T-helper 2 cell treated with Interferon-gamma antibody and Interleukin-4, amounts not matched to agents 100 ng/mL and 5 ng/mL, for 36 hours (primary cell): ENCODE data around the gene CGGBP1. TPM values are rescaled to one million over a fixed set of nuclear protein-coding genes. Genes with fewer than 3 reads are reported as not detected.

Experiments used
- intact Hi-C: fragments of 100-400 bp; cut with micrococcal nuclease; formaldehyde crosslinking; loops from one replicate; pipeline ENCODE4 v1.15.1; 2023
- total RNA-seq: library from RNA; stranded (reverse); gene quantifications from 2 replicates; pipeline ENCODE4 v1.2.3, GENCODE V29; 2022

CGGBP1 gene, protein sequence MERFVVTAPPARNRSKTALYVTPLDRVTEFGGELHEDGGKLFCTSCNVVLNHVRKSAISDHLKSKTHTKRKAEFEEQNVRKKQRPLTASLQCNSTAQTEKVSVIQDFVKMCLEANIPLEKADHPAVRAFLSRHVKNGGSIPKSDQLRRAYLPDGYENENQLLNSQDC
- 104 and 106 TPM in 2 replicates for total RNA-seq

DNA sequence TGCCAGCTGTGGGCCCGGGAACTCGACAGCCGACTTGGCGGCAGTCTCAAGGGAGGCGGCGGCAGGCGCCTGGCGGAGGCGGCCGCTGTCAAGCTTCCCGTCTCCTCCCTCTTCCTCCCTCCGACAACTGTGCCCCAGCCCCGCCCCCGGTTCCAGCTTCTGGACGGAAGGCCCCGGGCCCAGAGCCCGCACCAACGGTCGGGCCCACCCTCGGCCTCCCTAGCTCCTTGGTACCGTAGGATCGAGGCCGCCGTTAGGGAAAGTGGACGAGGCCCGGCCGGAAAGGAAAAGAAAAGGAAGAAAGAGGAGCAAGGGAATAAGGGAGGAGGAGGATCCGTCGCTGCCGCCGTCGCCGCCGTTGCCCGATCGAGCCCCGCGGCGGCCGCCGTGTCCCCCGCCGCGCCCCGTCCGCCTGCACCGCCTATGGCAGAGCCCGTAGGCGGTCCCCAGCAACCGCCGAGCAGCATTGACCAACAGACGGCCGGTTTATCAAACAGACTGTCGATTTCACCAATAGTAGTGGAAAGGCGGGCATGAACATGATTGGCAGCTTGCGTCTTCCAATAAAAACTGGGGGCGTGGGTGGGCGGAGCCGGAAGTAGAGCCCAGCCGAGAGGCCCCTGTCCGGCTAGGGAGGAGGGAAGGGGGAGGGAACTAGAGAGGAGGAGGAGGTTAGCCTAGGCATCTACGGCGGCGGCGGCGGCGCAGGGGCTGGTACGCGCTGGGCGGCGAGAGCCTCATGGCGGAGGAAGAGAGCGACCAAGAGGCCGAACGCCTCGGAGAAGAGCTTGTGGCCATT, at the start of gene CGGBP1, which contains the start of gene ZNF654:
CGGBP1 (minus strand) TSS at position 425 of the 799 bp plus-strand sequence. CDS start 3,029 bp downstream, outside the sequence.
ZNF654 (plus strand) TSS at position 675 of the 799 bp plus-strand sequence; CDS start at position 740, 65 bp downstream.
- intact Hi-C loops = loop anchor here (1.0 to 2.0 kb wide), 7 partner anchors 11 to 832 kb away; partner anchors contain the start of genes C3orf38 and CHMP2B

DNA sequence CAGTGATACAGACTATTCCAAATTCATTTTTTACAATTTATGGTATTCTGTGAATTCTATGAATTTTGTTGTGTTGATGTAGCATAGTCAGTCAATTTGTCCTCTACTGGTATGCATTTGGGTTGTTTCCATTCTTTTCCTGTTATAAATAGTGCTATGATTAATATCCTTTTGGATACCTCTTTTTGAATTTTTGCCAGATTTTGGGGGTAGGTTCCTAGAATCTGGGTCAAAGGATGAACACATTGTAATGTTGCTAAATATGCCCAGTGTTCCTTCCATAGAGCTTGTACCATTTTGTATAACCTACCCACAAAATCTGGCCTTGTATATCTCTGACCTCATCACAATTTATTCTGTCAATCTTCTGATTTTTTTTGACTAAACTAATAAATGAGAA, 46.5 kb upstream of the CGGBP1 start:
- intact Hi-C loops = no loop called here

DNA sequence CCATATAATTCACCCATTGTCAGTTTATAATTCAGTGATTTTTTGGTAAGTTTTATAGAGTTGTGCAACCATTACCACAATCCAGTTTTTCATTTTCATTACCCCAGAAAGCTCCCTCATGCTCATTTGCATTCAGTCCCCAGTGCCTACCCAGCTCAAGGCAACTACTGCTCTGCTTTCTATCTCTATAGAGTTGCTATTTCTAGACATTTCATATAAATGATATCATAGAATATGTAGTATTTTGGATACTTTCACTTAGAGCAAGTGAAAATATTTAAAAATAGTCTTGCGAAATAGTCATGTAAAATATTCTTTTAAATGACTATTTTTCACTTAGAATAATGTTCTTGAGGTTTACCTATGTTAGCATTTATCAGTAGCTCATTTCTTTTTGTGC, 42.3 kb upstream of the CGGBP1 start:
- intact Hi-C loops = no loop called here

DNA sequence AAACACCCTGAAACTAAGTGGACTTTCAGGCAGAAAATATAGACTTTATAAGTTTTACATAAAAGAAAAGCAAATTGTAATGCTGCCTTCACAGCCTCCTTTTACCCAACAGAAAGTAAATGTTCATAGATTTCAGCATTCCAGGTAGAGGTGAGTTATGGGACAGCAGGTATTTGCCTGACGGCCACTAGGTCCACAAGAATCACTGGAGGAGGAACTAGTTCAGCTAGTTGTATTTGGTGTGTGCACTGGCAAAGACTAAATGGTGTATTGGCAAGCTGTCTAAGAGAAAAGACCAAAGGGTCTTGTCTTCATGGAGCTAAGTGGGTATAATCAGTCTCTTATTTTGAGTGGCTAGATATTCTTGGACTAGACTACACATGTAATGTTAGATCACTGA, 34.5 kb upstream of the CGGBP1 start:
- intact Hi-C loops = no loop called here

DNA sequence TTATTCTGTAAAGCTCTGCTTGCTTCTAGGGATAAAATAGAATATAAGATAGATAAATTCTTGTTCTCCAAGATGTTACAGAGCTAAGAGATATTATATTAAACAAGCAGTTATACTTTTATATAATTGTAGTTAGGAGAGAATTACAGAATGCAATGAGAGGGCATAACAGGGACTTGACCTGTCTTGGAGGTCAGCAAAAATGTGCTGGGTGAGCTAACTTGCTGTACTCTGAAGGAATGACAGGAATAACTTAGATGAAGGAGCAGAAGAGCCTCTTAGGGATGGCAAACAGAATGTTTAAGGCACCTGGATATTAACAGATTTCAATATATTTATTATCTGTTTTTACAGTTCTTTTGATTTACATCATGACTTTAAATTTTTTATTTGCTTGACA, 33.5 kb upstream of the CGGBP1 start:
- intact Hi-C loops = no loop called here

DNA sequence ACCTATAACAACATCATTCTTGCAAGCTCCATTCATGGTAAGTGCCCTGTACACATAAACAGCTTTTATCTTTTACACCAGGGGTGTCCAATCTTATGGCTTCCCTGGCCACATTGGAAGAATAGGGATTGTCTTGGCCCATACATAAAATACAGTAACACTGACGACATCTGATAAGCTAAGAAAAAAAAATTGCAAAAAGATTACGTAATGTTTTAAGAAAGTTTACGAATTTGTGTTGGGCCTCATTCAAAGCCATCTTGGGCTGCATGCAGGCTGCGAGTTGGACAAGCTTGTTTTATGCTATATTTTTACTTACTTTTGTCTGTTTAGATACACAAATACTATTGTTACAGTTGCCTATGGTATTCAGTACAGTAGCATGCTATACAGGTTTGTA, 31.9 kb upstream of the CGGBP1 start:
- intact Hi-C loops = no loop called here

DNA sequence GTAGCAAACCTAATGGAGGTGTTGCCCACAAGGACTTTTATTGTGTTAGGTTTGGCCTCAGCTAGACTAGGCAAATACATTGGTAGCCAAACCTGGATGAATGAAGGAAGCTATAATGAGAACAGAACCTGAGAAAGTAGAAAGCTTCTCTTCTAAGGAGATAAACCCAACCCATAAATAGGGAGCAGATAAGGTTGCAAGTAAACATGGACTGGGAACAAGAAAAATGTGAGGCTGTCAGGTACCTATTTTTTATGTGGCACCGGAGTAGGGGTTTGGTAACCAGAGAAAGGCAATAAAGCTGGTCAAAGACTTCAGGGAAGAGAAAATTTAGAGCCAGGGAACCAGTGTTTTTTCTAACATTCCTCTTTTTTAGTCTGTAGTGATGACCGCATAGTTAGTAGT, 25.3 kb upstream of the CGGBP1 start:
- intact Hi-C loops = no loop called here

DNA sequence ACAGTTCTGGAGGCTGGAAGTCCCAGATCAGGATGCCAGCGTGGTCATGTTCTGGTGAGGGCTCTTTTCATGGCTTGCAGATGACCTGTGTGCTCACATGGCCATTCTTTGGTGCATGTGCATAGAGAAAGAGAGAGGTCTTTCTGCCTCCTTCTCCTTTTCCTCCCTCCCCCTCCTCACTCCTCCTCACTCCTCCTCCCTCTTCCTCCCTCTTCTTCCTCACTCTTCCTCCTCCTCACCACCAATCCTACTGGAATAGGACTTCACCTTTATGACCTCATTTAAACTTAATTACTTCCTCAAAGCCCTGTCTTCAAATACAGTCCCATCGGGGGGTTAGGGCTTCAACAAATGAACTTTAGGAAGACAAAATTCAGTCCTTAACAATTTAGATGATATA, 24.0 kb upstream of the CGGBP1 start:
- intact Hi-C loops = no loop called here

DNA sequence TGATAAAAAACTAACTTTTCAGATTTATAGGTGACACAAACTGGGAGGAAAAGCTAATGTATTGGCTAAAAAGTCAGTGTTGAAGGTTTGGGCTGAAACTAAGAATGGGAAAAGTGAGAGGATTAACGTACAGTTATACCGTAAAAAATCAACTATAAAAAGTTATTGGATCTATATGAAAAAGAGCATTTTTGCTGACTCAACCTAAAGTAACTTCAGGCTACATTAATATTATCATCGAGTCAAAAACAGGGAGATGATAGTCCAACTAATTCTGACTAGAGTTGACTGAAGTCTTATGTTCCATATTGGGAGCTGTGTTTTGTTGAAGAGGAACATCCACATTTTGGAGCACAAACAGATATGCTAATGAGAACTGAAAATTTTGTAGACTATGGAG, 20.1 kb upstream of the CGGBP1 start:
- intact Hi-C loops = no loop called here

DNA sequence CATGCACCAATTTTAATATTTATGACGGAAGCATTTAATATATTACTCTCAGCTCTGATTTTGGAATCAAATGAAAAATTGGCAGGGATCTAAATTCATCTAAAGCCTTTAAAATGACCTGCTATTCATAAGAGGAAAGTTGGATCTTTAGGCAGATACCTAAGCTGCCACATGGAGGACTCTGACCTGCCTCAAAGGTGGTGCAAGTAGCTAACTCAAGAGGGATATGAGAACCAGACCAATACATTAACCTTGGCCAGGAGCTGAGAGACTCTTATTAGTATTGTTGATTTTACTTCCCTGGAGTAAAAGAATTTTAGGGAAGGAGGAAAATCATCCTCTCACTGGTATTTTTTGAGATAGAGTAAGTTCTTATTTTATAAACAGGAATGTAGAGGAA, 17.9 kb upstream of the CGGBP1 start:
- intact Hi-C loops = no loop called here

DNA sequence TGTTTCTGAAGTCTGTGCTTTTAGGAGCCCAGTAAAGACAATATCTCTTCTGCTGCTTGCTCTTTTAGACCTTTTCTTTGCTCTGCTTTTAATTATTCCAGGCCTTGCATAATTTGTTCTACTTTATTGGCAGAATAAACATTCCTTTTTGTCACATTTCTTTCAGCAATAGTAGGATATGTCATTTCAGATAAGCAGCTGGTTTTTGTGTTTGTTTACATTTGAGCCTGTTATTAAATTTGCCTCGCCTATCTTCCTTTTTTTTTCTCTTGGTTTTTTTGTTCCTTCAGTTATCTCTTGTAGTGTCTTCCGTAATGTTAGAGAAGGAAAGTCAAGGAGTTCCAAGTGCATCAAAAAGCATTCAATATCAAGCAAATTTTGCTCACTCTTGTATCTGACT, 16.7 kb upstream of the CGGBP1 start:
- intact Hi-C loops = no loop called here

DNA sequence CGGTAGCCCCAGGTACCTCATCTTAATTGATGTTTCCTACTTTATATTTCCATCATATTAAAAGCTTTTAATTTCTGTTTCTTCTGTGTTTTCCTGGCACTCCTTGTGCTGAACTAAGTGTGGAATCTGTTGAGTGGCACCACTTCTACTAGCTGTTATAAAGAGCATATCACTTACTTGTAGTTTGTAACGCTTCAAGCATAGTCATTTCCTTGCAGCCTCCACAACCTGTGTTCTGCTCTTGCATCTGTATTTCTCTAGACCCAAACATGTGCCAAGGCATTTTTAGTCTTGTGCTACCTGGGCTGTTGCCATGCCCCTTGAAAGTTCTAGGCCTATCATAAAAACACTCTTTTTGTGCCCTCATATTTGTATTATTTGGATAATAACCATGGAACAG, 16.3 kb upstream of the CGGBP1 start:
- intact Hi-C loops = no loop called here

DNA sequence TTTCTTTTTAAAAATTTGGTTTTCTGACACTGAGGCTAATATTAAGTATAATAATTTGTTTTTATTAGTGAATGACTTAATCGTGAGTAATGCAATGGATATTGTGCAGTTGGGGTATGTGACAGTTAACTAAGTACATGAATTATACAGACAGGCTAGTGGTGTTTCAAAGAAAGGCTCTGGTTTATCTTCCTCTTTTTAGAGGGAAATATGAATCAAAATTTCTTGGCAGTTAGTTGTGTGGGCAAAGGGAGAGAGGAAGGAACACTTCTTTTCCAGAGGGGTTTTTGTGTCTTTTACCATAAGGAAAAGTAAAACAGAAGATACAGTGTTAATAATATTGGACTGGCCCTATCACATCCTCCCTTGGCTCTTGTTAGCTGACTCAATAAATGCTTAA, 2.9 kb upstream of the CGGBP1 start:
- intact Hi-C loops = no loop called here

DNA sequence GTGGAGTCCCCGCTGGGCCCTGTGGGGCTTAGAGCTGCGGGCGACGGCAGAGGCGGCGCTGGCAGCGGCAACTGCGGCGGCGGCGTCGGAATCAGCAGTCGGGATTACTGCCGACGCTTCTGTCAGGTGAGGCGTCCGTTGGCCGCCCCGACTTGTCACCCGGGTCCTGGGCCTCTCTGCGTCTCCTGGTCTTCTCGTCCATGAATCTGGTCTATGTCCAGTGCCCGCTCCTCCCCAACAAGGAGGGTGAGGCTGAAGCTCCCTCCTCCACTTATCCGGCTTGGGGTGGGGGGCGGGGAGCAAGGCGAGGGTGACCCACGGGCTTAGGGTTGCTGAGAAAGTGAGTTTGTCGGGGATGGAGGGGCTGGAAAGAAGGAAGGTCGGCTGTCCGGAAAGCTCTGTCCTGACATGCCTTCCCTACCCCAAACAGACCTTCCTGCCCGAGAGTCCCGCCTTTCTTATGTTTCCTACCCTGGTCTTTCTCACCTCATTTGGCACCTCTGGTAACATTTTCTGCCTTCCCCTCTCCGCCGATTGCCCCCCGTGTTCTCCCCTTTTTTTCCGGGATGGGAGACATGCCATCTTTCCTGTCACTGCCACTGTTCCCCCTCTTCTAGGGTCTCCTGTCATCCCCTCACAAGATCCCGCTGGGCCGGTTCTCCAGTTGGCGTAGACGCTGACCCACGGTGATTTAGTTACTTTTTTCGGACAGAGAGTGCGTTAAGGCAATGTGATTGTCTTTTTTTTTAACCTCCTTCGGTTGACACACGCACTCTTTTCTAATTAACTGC, 770 bp upstream of the CGGBP1 start:
- intact Hi-C loops = loop anchor here (1.0 to 2.0 kb wide), 7 partner anchors 10 to 833 kb away; partner anchors contain the start of genes C3orf38 and CHMP2B

DNA sequence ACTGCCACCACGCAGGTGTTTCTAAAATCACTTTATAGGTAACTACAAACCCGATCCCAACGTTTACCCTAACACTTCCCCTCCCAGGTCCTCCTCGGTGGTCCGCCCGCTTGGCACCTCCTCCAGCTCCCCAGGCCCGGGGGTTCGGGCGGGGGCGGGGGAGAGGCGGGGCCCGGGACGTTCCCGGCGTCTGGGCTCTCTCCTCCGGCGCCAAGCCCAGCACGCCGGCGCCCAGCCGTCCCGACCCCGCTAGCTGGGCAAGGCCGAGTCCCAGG, 562 bp downstream of the CGGBP1 start:
- intact Hi-C loops = loop anchor here (2.0 kb wide), 2 partner anchors 61 to 831 kb away; partner anchors contain the start of gene CHMP2B

DNA sequence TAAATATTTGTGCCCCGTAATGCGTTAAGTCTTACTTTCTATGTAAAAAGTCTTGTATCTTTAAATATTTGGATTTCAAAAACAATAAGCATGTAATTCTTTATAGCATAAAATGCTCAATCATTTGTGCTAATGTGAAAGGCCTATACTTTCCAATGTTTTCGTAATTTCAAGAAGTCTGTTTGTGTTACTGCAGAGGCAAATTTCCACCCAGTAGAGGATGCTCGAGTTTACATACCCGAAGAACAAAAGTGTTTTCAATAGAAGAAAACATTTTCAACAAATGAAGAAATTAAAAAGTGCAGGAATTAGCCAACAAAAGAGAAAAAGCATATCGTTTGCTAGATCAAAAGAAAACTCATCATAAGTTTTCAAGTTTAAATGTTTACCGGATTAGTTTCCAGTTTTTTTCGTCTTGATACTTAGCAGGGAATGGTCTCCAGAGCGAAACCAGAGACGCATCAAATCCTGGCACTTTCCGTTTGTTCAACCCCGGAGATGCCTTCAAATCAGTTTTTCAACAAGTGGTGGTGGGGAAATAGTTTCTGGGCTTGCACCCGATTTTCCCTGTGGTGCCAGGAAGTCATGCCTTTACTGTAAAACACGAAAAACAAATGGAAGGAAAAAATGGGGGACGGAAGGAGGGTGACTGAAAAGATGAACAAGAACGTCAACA, 1.0 kb downstream of the CGGBP1 start:
- intact Hi-C loops = loop anchor here (2.0 kb wide), 2 partner anchors 61 to 831 kb away; partner anchors contain the start of gene CHMP2B

DNA sequence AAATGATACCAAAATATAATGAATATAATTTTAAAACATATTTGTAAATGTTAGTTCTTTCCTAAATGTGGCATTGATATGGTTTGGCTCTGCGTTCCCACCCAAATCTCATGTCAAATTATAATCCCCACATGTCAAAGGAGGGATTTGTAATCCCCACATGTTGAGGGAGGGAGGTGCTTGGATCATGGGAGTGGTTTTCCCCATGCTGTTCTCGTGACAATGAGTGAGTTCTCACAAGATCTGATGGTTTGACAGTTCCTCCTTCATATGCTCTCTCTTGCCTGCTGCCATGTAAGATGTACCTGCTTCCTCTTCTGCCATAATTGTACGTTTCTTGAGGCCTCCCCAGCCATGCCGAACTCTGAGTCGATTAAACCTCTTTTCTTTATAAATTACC, 12.0 kb downstream of the CGGBP1 start:
- intact Hi-C loops = no loop called here

DNA sequence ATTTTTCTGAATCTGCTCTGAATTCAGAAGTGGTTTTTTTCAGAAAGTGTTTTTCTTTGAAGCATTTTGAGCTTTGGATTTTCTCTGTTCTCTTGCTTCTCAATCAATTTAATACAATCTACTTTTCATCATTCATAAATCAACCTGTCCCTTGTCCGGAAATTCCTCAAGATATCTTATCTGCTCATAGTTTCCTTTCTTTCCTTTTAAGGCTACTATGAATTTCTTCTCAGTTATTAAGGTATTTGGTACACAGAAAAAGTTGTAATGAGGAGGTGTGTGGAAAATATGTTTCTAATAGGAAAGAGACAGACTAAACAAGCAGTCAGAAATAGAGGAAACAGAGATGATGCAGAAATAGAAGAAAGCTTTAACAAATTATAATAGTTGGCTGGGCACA, 14.4 kb downstream of the CGGBP1 start:
- intact Hi-C loops = no loop called here

DNA sequence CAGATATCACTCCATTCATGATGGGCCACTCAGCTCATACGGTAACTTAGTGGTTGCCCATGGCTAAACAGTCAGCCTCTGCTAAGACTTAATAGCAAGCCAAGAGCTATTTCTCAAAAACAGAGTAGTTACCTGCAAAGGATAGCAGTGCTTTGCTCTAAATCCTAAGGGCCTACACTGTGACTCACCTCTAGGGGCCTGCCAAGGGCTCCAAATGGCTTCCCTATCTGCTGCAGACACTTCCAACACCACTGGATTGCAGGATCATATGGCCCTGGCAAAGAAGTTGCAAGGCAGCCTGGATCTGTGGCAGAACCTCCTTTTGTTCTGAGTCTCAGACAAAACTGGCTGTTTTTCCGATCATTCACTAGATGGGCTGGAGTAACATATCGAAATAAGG, 17.8 kb downstream of the CGGBP1 start:
- intact Hi-C loops = no loop called here

DNA sequence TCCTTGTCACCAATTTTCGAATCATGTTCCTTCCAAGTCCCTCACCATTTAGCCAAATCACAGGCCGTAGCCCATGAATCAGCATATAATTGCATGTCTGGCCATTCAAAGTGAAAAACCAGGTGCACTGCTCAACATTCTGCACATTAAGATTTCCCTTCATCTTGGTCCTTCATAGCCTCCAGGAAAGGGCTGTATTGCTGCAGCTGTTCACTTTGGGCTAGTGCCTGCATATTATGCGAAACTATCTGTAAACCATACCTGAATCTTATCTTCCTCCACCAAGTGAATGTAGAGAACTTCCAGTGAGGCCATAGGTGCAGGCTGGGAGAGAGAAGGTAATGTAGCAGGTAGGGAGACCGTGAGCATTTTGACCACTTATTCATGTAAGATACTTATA, 18.3 kb downstream of the CGGBP1 start:
- intact Hi-C loops = no loop called here

DNA sequence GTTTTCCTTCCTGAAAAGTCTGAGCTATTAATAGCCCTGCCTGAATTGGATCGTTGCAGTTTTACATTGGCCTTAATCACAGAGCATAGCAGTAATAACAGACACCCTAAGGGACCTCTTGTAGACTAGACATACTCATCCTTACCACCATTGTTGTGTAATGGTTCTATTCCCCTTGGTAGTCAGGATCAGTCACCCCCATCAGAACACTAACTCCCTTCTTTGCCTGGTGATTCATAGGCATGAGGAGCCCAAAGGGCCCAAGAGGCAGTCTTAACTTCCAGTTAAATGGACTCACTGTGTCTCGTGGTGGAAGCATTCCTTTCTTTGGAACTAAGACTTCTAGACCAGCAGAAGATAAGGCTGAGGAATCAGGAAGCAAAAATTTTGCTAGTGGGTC, 20.2 kb downstream of the CGGBP1 start:
- intact Hi-C loops = no loop called here

DNA sequence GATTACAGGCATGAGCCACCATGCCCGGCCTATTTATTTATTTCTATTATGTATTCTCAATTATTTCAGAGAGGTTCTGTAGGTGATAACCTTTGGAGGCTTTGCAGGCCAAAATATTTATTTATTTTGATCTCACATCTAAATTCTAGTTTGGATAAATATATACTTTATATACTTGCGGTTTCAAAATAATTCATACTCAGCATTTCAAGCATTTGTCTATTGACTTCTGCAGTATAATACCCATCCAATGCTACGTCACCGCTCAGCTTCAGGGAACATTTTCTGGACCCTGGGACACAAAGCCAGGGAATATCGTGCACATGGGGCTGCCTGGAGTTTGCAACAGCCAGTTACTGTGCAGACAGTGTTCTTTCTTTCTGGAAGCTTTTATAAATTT, 22.6 kb downstream of the CGGBP1 start:
- intact Hi-C loops = no loop called here
